ENCODE data around the gene OSR1.
A peak's percentile ranks its signal among the peaks of the same experiment; 100 is the strongest.
"Not testable (repeated sequence)": the region's sequence is repeated elsewhere in the genome, so short reads cannot be mapped to it uniquely, and the experiment has no call there.

Gene OSR1

GRCh38 chr2:19358242-19359020, at the start of gene OSR1:
TSS of gene OSR1 (minus strand) at chr2:19358623. CDS start at chr2:19353805, 4,818 bp downstream.
- Histone ChIP-seq H3K27me3 (ENCODE audit: control insufficient read depth in 1 of 2, insufficient read depth in 2 of 2, low read length in 2 of 2) (peaks cover 0 to 3% of the 10 kb centered on the region in 2 donors), H3K36me3 (ENCODE audit: control insufficient read depth in 2 of 2, insufficient read depth in 2 of 2, low read length in 2 of 2) (peaks cover 0 to under 1% of the 10 kb centered on the region in 2 donors), H3K9ac (ENCODE audit: low read length in 2 of 2) (peak within 1 kb of the TSS; percentile 71 to 81), H3K4me1 (ENCODE audit: control insufficient read depth, insufficient read depth, low read length) (peaks cover 57% of the 10 kb centered on the region), H3K4me3 (ENCODE audit: low read length in 2 of 2) (peak within 1 kb of the TSS; percentile 89), H3K9me3 (ENCODE audit: control insufficient read depth in 2 of 2, low read length in 2 of 2) (no peaks in the 10 kb centered on the region), H3K27ac (ENCODE audit: low read length) (peak within 1 kb of the TSS; percentile 80)

GRCh38 chr2:19403785-19404184, 45.4 kb upstream of the OSR1 start:
- no peak overlapping the region for H3K27ac ChIP-seq (ENCODE audit: low read length)
- no peaks in the 10 kb centered on the region for H3K4me1 ChIP-seq (ENCODE audit: control insufficient read depth, insufficient read depth, low read length)
- H3K4me3 ChIP-seq (ENCODE audit: low read length in 2 of 2): no peak overlapping the region
- H3K9ac ChIP-seq (ENCODE audit: low read length in 2 of 2): no peak overlapping the region
- no peaks in the 10 kb centered on the region for H3K9me3 ChIP-seq (ENCODE audit: control insufficient read depth in 2 of 2, low read length in 2 of 2)
- H3K36me3 ChIP-seq (ENCODE audit: control insufficient read depth in 2 of 2, insufficient read depth in 2 of 2, low read length in 2 of 2): no peaks in the 10 kb centered on the region
- no peaks in the 10 kb centered on the region for H3K27me3 ChIP-seq (ENCODE audit: control insufficient read depth in 1 of 2, insufficient read depth in 2 of 2, low read length in 2 of 2)

- Histone ChIP-seq H3K27ac (ENCODE audit: low read length) (no peak overlapping the region), H3K4me3 (ENCODE audit: low read length in 2 of 2) (no peak overlapping the region), H3K27me3 (ENCODE audit: control insufficient read depth in 1 of 2, insufficient read depth in 2 of 2, low read length in 2 of 2) (no peaks in the 10 kb centered on the region), H3K36me3 (ENCODE audit: control insufficient read depth in 2 of 2, insufficient read depth in 2 of 2, low read length in 2 of 2) (no peaks in the 10 kb centered on the region), H3K9me3 (ENCODE audit: control insufficient read depth in 2 of 2, low read length in 2 of 2) (no peaks in the 10 kb centered on the region), H3K4me1 (ENCODE audit: control insufficient read depth, insufficient read depth, low read length) (no peaks in the 10 kb centered on the region), H3K9ac (ENCODE audit: low read length in 2 of 2) (no peak overlapping the region)
Observed at GRCh38 chr2:19392191-19392590, 33.8 kb upstream of the OSR1 start.

- not testable (repeated sequence) for H3K4me3 ChIP-seq (ENCODE audit: low read length in 2 of 2); H3K27me3 ChIP-seq (ENCODE audit: control insufficient read depth in 1 of 2, insufficient read depth in 2 of 2, low read length in 2 of 2); H3K9ac ChIP-seq (ENCODE audit: low read length in 2 of 2); H3K27ac ChIP-seq (ENCODE audit: low read length); H3K9me3 ChIP-seq (ENCODE audit: control insufficient read depth in 2 of 2, low read length in 2 of 2); H3K36me3 ChIP-seq (ENCODE audit: control insufficient read depth in 2 of 2, insufficient read depth in 2 of 2, low read length in 2 of 2); H3K4me1 ChIP-seq (ENCODE audit: control insufficient read depth, insufficient read depth, low read length)
Observed at GRCh38 chr2:19389469-19389868, 31.0 kb upstream of the OSR1 start.

GRCh38 chr2:19380532-19380931, 22.1 kb upstream of the OSR1 start:
- Histone ChIP-seq H3K4me3 (ENCODE audit: low read length in 2 of 2) (no peak overlapping the region), H3K4me1 (ENCODE audit: control insufficient read depth, insufficient read depth, low read length) (peaks cover 5% of the 10 kb centered on the region), H3K27me3 (ENCODE audit: control insufficient read depth in 1 of 2, insufficient read depth in 2 of 2, low read length in 2 of 2) (no peaks in the 10 kb centered on the region), H3K9me3 (ENCODE audit: control insufficient read depth in 2 of 2, low read length in 2 of 2) (peaks cover 0 to under 1% of the 10 kb centered on the region in 2 donors), H3K36me3 (ENCODE audit: control insufficient read depth in 2 of 2, insufficient read depth in 2 of 2, low read length in 2 of 2) (no peaks in the 10 kb centered on the region), H3K9ac (ENCODE audit: low read length in 2 of 2) (no peak overlapping the region), H3K27ac (ENCODE audit: low read length) (no peak overlapping the region)

GRCh38 chr2:19378939-19379338, 20.5 kb upstream of the OSR1 start:
- Histone ChIP-seq H3K27ac (ENCODE audit: low read length) (no peak overlapping the region), H3K4me3 (ENCODE audit: low read length in 2 of 2) (no peak overlapping the region), H3K36me3 (ENCODE audit: control insufficient read depth in 2 of 2, insufficient read depth in 2 of 2, low read length in 2 of 2) (no peaks in the 10 kb centered on the region), H3K4me1 (ENCODE audit: control insufficient read depth, insufficient read depth, low read length) (peaks cover 11% of the 10 kb centered on the region), H3K9me3 (ENCODE audit: control insufficient read depth in 2 of 2, low read length in 2 of 2) (peaks cover 0 to 2% of the 10 kb centered on the region in 2 donors), H3K9ac (ENCODE audit: low read length in 2 of 2) (no peak overlapping the region), H3K27me3 (ENCODE audit: control insufficient read depth in 1 of 2, insufficient read depth in 2 of 2, low read length in 2 of 2) (no peaks in the 10 kb centered on the region)

GRCh38 chr2:19377717-19378116, 19.3 kb upstream of the OSR1 start:
- H3K4me3 ChIP-seq (ENCODE audit: low read length in 2 of 2): no peak overlapping the region
- H3K27me3 ChIP-seq (ENCODE audit: control insufficient read depth in 1 of 2, insufficient read depth in 2 of 2, low read length in 2 of 2): no peaks in the 10 kb centered on the region
- no peak overlapping the region for H3K9ac ChIP-seq (ENCODE audit: low read length in 2 of 2)
- H3K9me3 ChIP-seq (ENCODE audit: control insufficient read depth in 2 of 2, low read length in 2 of 2): peaks cover 0 to 2% of the 10 kb centered on the region in 2 donors
- H3K27ac ChIP-seq (ENCODE audit: low read length): no peak overlapping the region
- H3K4me1 ChIP-seq (ENCODE audit: control insufficient read depth, insufficient read depth, low read length): peaks cover 11% of the 10 kb centered on the region
- no peaks in the 10 kb centered on the region for H3K36me3 ChIP-seq (ENCODE audit: control insufficient read depth in 2 of 2, insufficient read depth in 2 of 2, low read length in 2 of 2)

GRCh38 chr2:19373352-19373751, 14.9 kb upstream of the OSR1 start:
- H3K9ac ChIP-seq (ENCODE audit: low read length in 2 of 2): no peak overlapping the region
- H3K4me3 ChIP-seq (ENCODE audit: low read length in 2 of 2): no peak overlapping the region
- no peaks in the 10 kb centered on the region for H3K36me3 ChIP-seq (ENCODE audit: control insufficient read depth in 2 of 2, insufficient read depth in 2 of 2, low read length in 2 of 2)
- peaks cover 0 to 3% of the 10 kb centered on the region in 2 donors for H3K27me3 ChIP-seq (ENCODE audit: control insufficient read depth in 1 of 2, insufficient read depth in 2 of 2, low read length in 2 of 2)
- peaks cover 0 to 2% of the 10 kb centered on the region in 2 donors for H3K9me3 ChIP-seq (ENCODE audit: control insufficient read depth in 2 of 2, low read length in 2 of 2)
- H3K27ac ChIP-seq (ENCODE audit: low read length): no peak overlapping the region
- peaks cover 10% of the 10 kb centered on the region for H3K4me1 ChIP-seq (ENCODE audit: control insufficient read depth, insufficient read depth, low read length)

- H3K27ac ChIP-seq (ENCODE audit: low read length): no peak overlapping the region
- no peaks in the 10 kb centered on the region for H3K36me3 ChIP-seq (ENCODE audit: control insufficient read depth in 2 of 2, insufficient read depth in 2 of 2, low read length in 2 of 2)
- H3K4me1 ChIP-seq (ENCODE audit: control insufficient read depth, insufficient read depth, low read length): peaks cover 6% of the 10 kb centered on the region
- H3K27me3 ChIP-seq (ENCODE audit: control insufficient read depth in 1 of 2, insufficient read depth in 2 of 2, low read length in 2 of 2): peaks cover 0 to 3% of the 10 kb centered on the region in 2 donors
- no peak overlapping the region for H3K4me3 ChIP-seq (ENCODE audit: low read length in 2 of 2)
- peaks cover 0 to 2% of the 10 kb centered on the region in 2 donors for H3K9me3 ChIP-seq (ENCODE audit: control insufficient read depth in 2 of 2, low read length in 2 of 2)
- H3K9ac ChIP-seq (ENCODE audit: low read length in 2 of 2): no peak overlapping the region
Observed at GRCh38 chr2:19371996-19372582, 13.7 kb upstream of the OSR1 start.

- Histone ChIP-seq H3K4me1 (ENCODE audit: control insufficient read depth, insufficient read depth, low read length) (peaks cover 3% of the 10 kb centered on the region), H3K9ac (ENCODE audit: low read length in 2 of 2) (no peak overlapping the region), H3K4me3 (ENCODE audit: low read length in 2 of 2) (no peak overlapping the region)
Observed at GRCh38 chr2:19369341-19369955, 11.0 kb upstream of the OSR1 start.

More at GRCh38 chr2:19369341-19369955, 11.0 kb upstream of the OSR1 start:
- H3K36me3 ChIP-seq (ENCODE audit: control insufficient read depth in 2 of 2, insufficient read depth in 2 of 2, low read length in 2 of 2): no peaks in the 10 kb centered on the region
- no peak overlapping the region for H3K27ac ChIP-seq (ENCODE audit: low read length)
- H3K27me3 ChIP-seq (ENCODE audit: control insufficient read depth in 1 of 2, insufficient read depth in 2 of 2, low read length in 2 of 2): peaks cover 0 to 3% of the 10 kb centered on the region in 2 donors
- no peaks in the 10 kb centered on the region for H3K9me3 ChIP-seq (ENCODE audit: control insufficient read depth in 2 of 2, low read length in 2 of 2)
